ENCODE data around the gene SNX18. TPM values are rescaled to one million over a fixed set of nuclear protein-coding genes. Genes with fewer than 3 reads are reported as not detected.
"Not testable (repeated sequence)": the region's sequence is repeated elsewhere in the genome, so short reads cannot be mapped to it uniquely, and the experiment has no call there.

SNX18 gene
- total and polyA plus RNA-seq, 4 donors = 5.5 to 43.4 (median 35.0) TPM

- ATAC-seq (ENCODE audit: insufficient read depth, low FRiP score) = no peak
- TF ChIP-seq, protein P1, sequence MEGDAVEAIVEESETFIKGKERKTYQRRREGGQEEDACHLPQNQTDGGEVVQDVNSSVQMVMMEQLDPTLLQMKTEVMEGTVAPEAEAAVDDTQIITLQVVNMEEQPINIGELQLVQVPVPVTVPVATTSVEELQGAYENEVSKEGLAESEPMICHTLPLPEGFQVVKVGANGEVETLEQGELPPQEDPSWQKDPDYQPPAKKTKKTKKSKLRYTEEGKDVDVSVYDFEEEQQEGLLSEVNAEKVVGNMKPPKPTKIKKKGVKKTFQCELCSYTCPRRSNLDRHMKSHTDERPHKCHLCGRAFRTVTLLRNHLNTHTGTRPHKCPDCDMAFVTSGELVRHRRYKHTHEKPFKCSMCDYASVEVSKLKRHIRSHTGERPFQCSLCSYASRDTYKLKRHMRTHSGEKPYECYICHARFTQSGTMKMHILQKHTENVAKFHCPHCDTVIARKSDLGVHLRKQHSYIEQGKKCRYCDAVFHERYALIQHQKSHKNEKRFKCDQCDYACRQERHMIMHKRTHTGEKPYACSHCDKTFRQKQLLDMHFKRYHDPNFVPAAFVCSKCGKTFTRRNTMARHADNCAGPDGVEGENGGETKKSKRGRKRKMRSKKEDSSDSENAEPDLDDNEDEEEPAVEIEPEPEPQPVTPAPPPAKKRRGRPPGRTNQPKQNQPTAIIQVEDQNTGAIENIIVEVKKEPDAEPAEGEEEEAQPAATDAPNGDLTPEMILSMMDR (IDR thresholded peaks at IDR 0.05; ENCODE audit: control extremely low read depth, extremely low read depth) = no peak
Observed at GRCh38 chr5:54480296-54480695, 37.3 kb upstream of the SNX18 start.

DNA sequence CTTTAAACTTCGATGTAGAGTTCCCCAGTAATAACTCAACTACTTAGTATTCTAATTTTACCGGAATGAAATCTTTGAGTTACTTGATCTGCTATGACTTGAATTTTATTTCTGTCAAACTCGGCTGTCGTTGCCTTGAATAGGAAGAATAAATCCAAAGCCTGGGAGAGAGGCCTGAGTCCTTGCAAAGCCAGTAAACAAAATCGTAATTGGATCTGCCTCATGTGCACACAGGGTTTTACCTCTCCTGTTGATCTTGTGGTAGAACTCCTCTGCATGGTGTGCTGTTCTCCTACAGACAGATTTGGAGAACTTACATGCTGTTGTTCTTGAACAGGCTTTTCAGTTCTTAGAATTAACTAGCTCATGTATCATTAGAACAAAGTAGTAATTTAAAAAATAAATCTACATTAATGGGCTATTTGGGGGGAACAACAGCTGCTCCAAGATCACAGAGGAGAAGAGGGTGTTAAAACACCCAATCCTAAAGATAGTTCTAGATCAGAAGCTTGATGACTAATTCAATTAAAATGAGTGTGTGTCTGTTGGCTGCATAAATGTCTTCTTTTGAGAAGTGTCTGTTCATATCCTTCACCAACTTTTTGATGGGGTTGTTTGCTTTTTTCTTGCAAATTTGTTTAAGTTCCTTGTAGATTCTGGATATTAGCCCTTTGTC lies 33.2 kb upstream of the SNX18 start:
- ATAC-seq (ENCODE audit: insufficient read depth, low FRiP score) (no peak), DNase-seq (no peak)
- Histone ChIP-seq H3K4me3 (no peak overlapping the region), H3K27ac (ENCODE audit: low read depth in 1 of 2, low read length in 1 of 2) (no peak overlapping the region), H3K9me3 (ENCODE audit: control insufficient read depth in 4 of 4, insufficient read depth in 3 of 4, low read length in 3 of 4) (no peaks in the 10 kb centered on the region), H3K27me3 (ENCODE audit: control insufficient read depth in 3 of 3, insufficient read depth in 3 of 3, low read length in 2 of 3) (no peaks in the 10 kb centered on the region), H3K9ac (ENCODE audit: insufficient read depth in 1 of 2, low read length in 2 of 2) (no peak overlapping the region), H3K4me1 (ENCODE audit: control insufficient read depth in 5 of 5, insufficient read depth in 5 of 5, low read length in 5 of 5) (no peaks in the 10 kb centered on the region), H3K36me3 (ENCODE audit: control insufficient read depth in 4 of 4, insufficient read depth in 4 of 4, low read length in 4 of 4) (no peaks in the 10 kb centered on the region)
- TF ChIP-seq, protein P1 (IDR thresholded peaks at IDR 0.05; ENCODE audit: control extremely low read depth, extremely low read depth) = no peak
- WGBS, 2 donors = 83 to 89% methylated on average over 5 of the region's 5 CpGs

More at GRCh38 chr5:54480296-54480695, 37.3 kb upstream of the SNX18 start:
- Histone ChIP-seq H3K9me3 (ENCODE audit: control insufficient read depth in 4 of 4, insufficient read depth in 3 of 4, low read length in 3 of 4) (no peaks in the 10 kb centered on the region), H3K4me3 (no peak overlapping the region), H3K36me3 (ENCODE audit: control insufficient read depth in 4 of 4, insufficient read depth in 4 of 4, low read length in 4 of 4) (no peaks in the 10 kb centered on the region), H3K27me3 (ENCODE audit: control insufficient read depth in 3 of 3, insufficient read depth in 3 of 3, low read length in 2 of 3) (no peaks in the 10 kb centered on the region), H3K27ac (ENCODE audit: low read depth in 1 of 2, low read length in 1 of 2) (no peak overlapping the region), H3K9ac (ENCODE audit: insufficient read depth in 1 of 2, low read length in 2 of 2) (no peak overlapping the region), H3K4me1 (ENCODE audit: control insufficient read depth in 5 of 5, insufficient read depth in 5 of 5, low read length in 5 of 5) (no peaks in the 10 kb centered on the region)
- no peak for DNase-seq

- not testable (repeated sequence) for H3K9me3 ChIP-seq (ENCODE audit: control insufficient read depth in 4 of 4, insufficient read depth in 3 of 4, low read length in 3 of 4); H3K36me3 ChIP-seq (ENCODE audit: control insufficient read depth in 4 of 4, insufficient read depth in 4 of 4, low read length in 4 of 4); H3K27ac ChIP-seq (ENCODE audit: low read depth in 1 of 2, low read length in 1 of 2); ATAC-seq (ENCODE audit: insufficient read depth, low FRiP score); H3K4me3 ChIP-seq; H3K9ac ChIP-seq (ENCODE audit: insufficient read depth in 1 of 2, low read length in 2 of 2); H3K4me1 ChIP-seq (ENCODE audit: control insufficient read depth in 5 of 5, insufficient read depth in 5 of 5, low read length in 5 of 5); H3K27me3 ChIP-seq (ENCODE audit: control insufficient read depth in 3 of 3, insufficient read depth in 3 of 3, low read length in 2 of 3); DNase-seq
Observed at GRCh38 chr5:54485659-54486058, 31.9 kb upstream of the SNX18 start.

- WGBS, 2 donors = 49 to 50% methylated on average over 2 of the region's 2 CpGs
Observed at GRCh38 chr5:54489648-54489979, 27.9 kb upstream of the SNX18 start.

More at GRCh38 chr5:54489648-54489979, 27.9 kb upstream of the SNX18 start:
- H3K27me3 ChIP-seq (ENCODE audit: control insufficient read depth in 3 of 3, insufficient read depth in 3 of 3, low read length in 2 of 3); H3K9ac ChIP-seq (ENCODE audit: insufficient read depth in 1 of 2, low read length in 2 of 2); ATAC-seq (ENCODE audit: insufficient read depth, low FRiP score); H3K27ac ChIP-seq (ENCODE audit: low read depth in 1 of 2, low read length in 1 of 2); H3K4me3 ChIP-seq; H3K4me1 ChIP-seq (ENCODE audit: control insufficient read depth in 5 of 5, insufficient read depth in 5 of 5, low read length in 5 of 5); H3K36me3 ChIP-seq (ENCODE audit: control insufficient read depth in 4 of 4, insufficient read depth in 4 of 4, low read length in 4 of 4); H3K9me3 ChIP-seq (ENCODE audit: control insufficient read depth in 4 of 4, insufficient read depth in 3 of 4, low read length in 3 of 4); DNase-seq: not testable (repeated sequence)
